ENCODE measurements around the gene CLNK.

- no peak for TF ChIP-seq CTCF (IDR thresholded peaks at IDR 0.05)
- TF ChIP-seq POLR2A (IDR thresholded peaks at IDR 0.05): no peak
Observed at GRCh38 chr4:10587296-10587695, 97.3 kb downstream of the CLNK start.
